ENCODE measurements around the gene STX16. TPM values are rescaled to one million over a fixed set of nuclear protein-coding genes. Genes with fewer than 3 reads are reported as not detected.

Gene STX16
- total and polyA plus RNA-seq, 2 of the 13 experiments (the other 11 are each of a cell fraction or from before 2014, with no cell fraction given): 28.0 to 72.7 TPM

DNA sequence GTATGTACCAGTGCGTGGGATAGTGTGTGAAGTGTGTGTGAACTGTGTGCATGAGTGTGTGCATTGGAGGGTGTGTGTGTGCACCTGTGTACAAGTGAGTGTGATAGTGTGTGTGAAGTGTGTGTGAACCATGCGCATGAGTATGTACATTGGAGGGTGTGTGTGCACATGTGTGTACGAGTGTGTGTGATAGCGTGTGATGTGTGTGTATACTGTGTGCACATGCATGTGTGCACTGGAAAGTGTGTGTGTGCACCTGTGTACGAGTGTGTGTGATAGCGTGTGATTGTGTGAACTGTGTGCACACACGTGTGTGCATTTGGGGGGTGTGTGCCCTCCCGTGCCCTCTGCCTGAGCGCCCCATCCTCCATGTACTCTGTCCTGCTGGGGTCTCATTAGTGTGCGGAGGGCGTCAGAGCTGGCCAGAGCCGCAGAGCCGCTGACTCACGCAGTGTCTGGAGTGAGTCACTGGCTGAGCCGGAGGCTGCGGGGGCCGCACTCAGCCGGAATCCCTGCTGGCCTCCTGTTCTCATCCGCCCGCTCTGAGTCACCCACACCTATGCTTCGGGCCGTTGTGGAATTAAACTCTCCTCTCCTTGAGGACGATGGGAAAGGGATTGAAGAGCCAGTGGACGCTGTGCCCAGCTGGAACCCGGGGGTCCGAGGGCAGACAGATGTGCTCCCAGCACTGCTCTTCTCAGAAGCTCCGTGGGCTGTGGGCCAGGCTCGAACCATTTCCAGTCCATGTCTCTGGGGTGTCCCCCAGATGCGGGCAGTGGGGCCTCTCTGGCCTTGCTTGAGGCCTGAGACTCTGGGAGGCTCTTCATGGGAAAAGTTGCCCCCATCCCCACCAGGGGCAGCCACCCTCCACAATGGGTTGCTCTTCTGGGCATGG is 27.3 kb upstream of the STX16 start (continued):
- TF ChIP-seq THYN1 (CRISPR knock-in tag; IDR thresholded peaks at IDR 0.05; ENCODE audit: borderline replicate concordance, low read depth): no peak
- TF ChIP-seq SP1 (IDR thresholded peaks at IDR 0.05): no peak
- no peak for TF ChIP-seq SP1 (CRISPR knock-in tag; IDR thresholded peaks at IDR 0.05)
- TF ChIP-seq RXRA (CRISPR knock-in tag; IDR thresholded peaks at IDR 0.05): 0 out of 2 replicates have a peak, but pooled peaks have one; percentile 30
- peak; percentile 26; the same call in 1 of the 2 replicates for TF ChIP-seq ZFY (CRISPR knock-in tag; IDR thresholded peaks at IDR 0.05)
- TF ChIP-seq ZGPAT (CRISPR knock-in tag; IDR thresholded peaks at IDR 0.05): no peak
- TF ChIP-seq MTF1 (CRISPR knock-in tag; IDR thresholded peaks at IDR 0.05): no peak
- no peak for TF ChIP-seq ZNF33B (CRISPR knock-in tag; IDR thresholded peaks at IDR 0.05)
- peak; percentile 83; the same call in 1 of the 2 replicates for TF ChIP-seq ZNF589 (CRISPR knock-in tag; conservative IDR thresholded peaks at IDR 0.05)
- TF ChIP-seq ZNF12 (CRISPR knock-in tag; IDR thresholded peaks at IDR 0.05): no peak
- no peak for TF ChIP-seq NCOA1 (CRISPR knock-in tag; IDR thresholded peaks at IDR 0.05)
- no peak for TF ChIP-seq TBP (CRISPR knock-in tag; IDR thresholded peaks at IDR 0.05)
- TF ChIP-seq ZBTB7B (CRISPR knock-in tag; IDR thresholded peaks at IDR 0.05): no peak
- TF ChIP-seq MYC (CRISPR knock-in tag; IDR thresholded peaks at IDR 0.05; ENCODE audit: borderline replicate concordance): 0 out of 2 replicates have a peak, but pooled peaks have one; percentile 20
- no peak for TF ChIP-seq BHLHE40 (IDR thresholded peaks at IDR 0.05; ENCODE audit: low read length)
- peak; percentile 50 for TF ChIP-seq TEAD3 (CRISPR knock-in tag; optimal IDR thresholded peaks at IDR 0.05; ENCODE audit: borderline replicate concordance)
- TF ChIP-seq TRIM22 (IDR thresholded peaks at IDR 0.05): peak; percentile 5; the same call in 1 of the 2 replicates
- peak; percentile 83 for TF ChIP-seq SKI (IDR thresholded peaks at IDR 0.05; ENCODE audit: partially characterized antibody)
- TF ChIP-seq FOXA3 (CRISPR knock-in tag; IDR thresholded peaks at IDR 0.05): peak; percentile 31; the same call in 1 of the 2 replicates
- TF ChIP-seq JUND (CRISPR knock-in tag; IDR thresholded peaks at IDR 0.05): peak; percentile 73; the same call in 1 of the 2 replicates
- TF ChIP-seq ZNF234 (CRISPR knock-in tag; conservative IDR thresholded peaks at IDR 0.05): no peak
- no peak for TF ChIP-seq ZNF501 (CRISPR knock-in tag; IDR thresholded peaks at IDR 0.05)
- TF ChIP-seq EP300 (IDR thresholded peaks at IDR 0.05; ENCODE audit: low read depth in 2 of 2, low read length in 2 of 2): peak in 1 of 2 experiments; percentile 42; a peak in 1 of 4 replicates
- TF ChIP-seq EP300 (CRISPR knock-in tag; IDR thresholded peaks at IDR 0.05; ENCODE audit: borderline replicate concordance): peak; percentile 56; the same call in 1 of the 2 replicates
- TF ChIP-seq STAT5B (CRISPR knock-in tag; IDR thresholded peaks at IDR 0.05): no peak
- TF ChIP-seq PRPF4 (IDR thresholded peaks at IDR 0.05; ENCODE audit: low read depth, low read length, poor library complexity, severe bottlenecking): no peak
- no peak for TF ChIP-seq ZNF562 (CRISPR knock-in tag; IDR thresholded peaks at IDR 0.05; ENCODE audit: borderline replicate concordance)
- TF ChIP-seq FOXA1 (IDR thresholded peaks at IDR 0.05): no peak; the same call in none of the 2 replicates
- no peak for TF ChIP-seq FOXA1 (CRISPR knock-in tag; IDR thresholded peaks at IDR 0.05)
